ENCODE results near the gene GPR63.

The GPR63 gene

DNA sequence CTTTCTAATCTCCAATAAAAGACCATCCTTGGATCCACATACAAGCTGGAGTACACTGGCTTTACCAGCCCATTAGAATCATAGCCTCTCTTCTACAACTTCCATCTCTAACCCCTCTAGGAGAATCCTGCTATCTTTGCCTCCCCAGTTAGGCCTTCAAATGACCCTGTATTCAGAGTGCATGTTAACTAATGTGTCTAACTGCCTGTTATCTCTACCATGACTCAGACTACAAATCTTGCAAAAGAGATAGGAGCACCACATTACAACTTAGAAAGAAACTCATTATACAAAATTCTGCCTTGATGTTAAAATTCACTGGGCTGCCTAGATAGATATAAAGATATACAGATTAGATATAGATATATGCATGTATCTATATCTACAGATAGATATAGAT is 28.2 kb downstream of the GPR63 start:
- no peak for DNase-seq (ENCODE audit: extremely low read depth, low read depth)

DNA sequence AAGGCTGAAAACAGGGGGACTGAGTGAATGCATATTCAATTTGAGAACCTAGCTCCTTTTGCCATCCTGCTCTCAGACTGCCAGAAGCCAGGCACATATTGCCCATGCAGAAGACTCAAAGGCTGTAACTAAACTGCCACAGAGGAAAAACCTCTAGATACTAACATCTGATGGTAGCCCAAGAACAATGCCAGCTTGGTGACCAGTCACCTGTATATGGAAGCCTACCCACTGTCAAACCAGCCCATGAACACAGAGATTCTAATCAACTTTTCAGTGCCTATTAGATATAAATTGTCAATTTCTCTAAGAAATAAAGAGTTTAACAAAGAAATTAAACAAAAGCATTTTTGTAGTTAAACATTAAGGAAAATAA is 34.2 kb downstream of the GPR63 start:
- TF ChIP-seq, protein P1, sequence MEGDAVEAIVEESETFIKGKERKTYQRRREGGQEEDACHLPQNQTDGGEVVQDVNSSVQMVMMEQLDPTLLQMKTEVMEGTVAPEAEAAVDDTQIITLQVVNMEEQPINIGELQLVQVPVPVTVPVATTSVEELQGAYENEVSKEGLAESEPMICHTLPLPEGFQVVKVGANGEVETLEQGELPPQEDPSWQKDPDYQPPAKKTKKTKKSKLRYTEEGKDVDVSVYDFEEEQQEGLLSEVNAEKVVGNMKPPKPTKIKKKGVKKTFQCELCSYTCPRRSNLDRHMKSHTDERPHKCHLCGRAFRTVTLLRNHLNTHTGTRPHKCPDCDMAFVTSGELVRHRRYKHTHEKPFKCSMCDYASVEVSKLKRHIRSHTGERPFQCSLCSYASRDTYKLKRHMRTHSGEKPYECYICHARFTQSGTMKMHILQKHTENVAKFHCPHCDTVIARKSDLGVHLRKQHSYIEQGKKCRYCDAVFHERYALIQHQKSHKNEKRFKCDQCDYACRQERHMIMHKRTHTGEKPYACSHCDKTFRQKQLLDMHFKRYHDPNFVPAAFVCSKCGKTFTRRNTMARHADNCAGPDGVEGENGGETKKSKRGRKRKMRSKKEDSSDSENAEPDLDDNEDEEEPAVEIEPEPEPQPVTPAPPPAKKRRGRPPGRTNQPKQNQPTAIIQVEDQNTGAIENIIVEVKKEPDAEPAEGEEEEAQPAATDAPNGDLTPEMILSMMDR (IDR thresholded peaks at IDR 0.05; ENCODE audit: low read depth, low read length) = no peak
- no peak for DNase-seq (ENCODE audit: extremely low read depth, low read depth)

More for the DNA sequence above, 28.2 kb downstream of the GPR63 start:
- TF ChIP-seq, protein P1 (IDR thresholded peaks at IDR 0.05; ENCODE audit: low read depth, low read length) = no peak

DNA sequence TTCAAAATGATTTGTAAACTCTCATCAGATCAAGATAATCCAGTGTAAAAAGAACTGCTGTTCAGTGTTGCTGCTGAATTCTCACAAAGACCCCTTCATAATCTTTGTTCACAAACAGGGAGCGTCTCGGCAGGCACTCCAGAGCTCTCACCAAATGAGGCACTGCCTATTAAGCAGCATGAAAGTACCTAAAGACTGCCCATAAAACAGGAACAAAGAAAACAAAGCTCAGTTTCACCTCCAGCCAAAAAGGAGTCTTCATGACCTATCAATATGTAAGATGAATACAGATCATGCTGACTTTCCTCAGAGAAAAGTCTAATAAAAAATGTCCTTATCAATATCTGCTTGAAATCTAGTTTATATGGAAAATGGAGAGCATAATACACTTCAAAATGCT is 41.8 kb downstream of the GPR63 start:
- no peak for DNase-seq (ENCODE audit: extremely low read depth, low read depth)
- TF ChIP-seq, protein P1 (IDR thresholded peaks at IDR 0.05; ENCODE audit: low read depth, low read length) = no peak

DNA sequence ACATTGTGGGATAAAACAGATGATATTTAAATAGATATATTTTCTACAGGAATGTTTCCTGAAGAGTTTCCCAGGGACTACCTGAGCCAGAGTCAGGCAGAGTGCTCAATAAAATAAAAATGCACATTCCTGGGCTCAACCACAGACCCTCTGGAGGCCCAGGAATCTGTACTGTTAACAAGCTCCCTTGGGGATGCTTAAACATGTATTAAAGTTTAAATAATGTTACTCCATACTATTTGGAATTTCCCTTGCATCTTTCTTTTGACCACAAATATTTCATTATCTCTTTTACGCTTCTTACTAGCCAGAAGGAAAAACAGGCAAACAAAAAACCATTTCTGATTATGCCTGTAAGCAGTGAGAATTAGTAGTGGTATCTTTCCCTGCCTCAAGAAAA is 42.3 kb downstream of the GPR63 start:
- no peak for DNase-seq (ENCODE audit: extremely low read depth, low read depth)
- TF ChIP-seq, protein P1 (IDR thresholded peaks at IDR 0.05; ENCODE audit: low read depth, low read length) = no peak

DNA sequence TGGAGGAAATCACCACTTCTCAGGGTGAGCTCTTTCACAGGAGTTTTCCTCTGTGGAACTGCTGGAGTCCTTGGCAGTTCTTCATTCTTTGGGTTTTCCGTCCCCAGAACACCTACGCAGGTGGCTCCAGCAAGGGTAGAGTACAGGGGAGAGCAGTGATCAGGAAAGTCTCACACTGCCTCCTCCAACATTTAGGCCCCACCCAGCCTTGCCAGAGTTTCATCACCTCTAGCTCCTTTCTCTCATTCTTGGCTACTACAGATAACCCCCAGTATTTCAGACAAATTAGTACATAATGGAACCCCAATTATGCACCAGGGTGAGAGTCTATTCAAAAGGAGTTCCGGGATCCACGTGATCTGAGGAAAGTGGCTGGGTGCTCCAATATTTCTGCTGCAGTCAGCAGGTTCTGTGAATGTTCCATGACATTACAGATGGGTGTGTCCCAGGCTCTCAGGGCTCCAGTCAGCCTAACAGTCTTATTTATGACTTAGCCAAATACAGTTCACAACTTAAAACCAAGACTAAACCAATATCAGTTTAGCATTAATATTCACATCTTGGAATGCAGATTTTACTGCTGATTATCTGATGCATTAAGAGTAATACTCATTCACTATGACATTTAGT is 44.6 kb downstream of the GPR63 start:
- no peak for DNase-seq (ENCODE audit: extremely low read depth, low read depth)
- TF ChIP-seq, protein P1 (IDR thresholded peaks at IDR 0.05; ENCODE audit: low read depth, low read length) = no peak

DNA sequence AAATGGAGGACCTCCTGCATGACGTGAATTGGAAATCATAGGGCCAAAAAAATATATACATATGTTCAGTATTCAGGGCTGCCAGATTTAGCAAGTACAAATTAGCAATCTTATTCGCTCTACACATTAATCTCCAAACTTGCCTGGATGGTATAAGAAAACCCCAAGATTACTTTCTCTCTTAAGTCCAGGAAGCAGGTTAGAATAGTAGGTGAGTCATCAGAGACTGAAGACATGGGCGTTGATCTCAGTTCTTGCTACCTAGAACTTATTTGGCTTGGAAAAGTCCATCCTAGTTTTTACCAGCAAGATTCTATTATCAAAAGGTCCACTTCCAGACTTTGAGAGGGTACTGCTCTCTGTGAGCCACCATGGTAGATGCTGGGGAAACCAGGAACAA is 47.4 kb downstream of the GPR63 start:
- DNase-seq (ENCODE audit: extremely low read depth, low read depth) = no peak
- TF ChIP-seq, protein P1 (IDR thresholded peaks at IDR 0.05; ENCODE audit: low read depth, low read length) = no peak

DNA sequence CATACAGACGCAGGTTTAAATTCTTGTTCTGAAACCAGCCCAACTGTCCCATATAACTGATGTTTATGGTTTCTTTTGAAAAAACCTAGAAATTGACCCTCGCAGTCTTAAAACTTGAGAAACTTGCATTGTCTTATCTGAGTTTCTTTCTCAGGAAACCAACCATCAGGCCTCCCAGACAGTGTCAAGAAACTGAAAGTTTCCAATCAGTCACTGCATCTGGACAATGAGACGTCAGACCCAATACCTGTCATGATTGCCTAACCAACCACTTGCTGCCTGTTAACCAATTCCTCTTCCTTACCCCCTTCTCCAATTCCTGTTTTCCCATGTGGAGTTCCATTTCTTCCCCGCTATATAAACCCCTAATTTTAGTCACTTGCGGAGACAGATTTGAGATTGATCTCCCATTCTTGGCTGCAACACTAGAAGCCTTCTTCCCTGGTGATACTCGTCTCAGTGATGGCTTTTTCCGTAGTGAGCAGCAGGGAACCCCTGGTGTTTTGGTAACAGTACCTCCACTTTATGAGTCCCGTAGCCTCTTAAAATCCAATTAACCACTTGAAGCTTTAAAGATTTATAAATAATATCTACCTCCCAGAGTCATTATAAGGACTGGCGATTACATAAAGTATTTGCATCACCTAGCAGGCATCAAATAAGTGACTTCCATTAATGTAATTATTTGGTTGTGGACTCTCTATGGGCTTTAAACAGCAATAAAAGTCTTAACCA is 49.3 kb downstream of the GPR63 start:
- no peak for DNase-seq (ENCODE audit: extremely low read depth, low read depth)
- TF ChIP-seq, protein P1 (IDR thresholded peaks at IDR 0.05; ENCODE audit: low read depth, low read length) = no peak
